NCI-H128 (cell line): ENCODE results near the gene RBM26.

ENCODE experiments used
- DNase-seq: peaks from one replicate; lab custom pipeline; 2025; ENCODE audit not compliant: unreplicated experiment; lab: John Stamatoyannopoulos, UW

Gene RBM26

DNA sequence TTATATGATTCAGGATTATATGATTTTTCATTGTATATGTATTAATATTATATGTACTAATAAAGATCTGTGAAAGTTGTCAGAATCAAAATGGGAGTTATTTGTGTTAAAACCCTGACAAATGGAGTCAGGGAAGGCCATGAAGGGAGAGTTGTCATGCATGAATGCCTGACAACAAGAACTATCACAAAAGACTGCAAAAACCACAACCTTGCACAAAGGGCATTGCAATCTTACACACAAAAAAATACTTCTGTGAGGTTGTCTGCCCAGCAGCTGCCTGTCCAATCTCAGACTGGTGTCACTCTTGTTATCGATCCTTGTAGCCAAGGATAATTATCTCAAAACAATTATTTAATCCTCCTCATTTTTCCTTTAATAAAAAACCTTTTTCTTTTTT, 21.2 kb upstream of the RBM26 start:
- DNase-seq: no peak

DNA sequence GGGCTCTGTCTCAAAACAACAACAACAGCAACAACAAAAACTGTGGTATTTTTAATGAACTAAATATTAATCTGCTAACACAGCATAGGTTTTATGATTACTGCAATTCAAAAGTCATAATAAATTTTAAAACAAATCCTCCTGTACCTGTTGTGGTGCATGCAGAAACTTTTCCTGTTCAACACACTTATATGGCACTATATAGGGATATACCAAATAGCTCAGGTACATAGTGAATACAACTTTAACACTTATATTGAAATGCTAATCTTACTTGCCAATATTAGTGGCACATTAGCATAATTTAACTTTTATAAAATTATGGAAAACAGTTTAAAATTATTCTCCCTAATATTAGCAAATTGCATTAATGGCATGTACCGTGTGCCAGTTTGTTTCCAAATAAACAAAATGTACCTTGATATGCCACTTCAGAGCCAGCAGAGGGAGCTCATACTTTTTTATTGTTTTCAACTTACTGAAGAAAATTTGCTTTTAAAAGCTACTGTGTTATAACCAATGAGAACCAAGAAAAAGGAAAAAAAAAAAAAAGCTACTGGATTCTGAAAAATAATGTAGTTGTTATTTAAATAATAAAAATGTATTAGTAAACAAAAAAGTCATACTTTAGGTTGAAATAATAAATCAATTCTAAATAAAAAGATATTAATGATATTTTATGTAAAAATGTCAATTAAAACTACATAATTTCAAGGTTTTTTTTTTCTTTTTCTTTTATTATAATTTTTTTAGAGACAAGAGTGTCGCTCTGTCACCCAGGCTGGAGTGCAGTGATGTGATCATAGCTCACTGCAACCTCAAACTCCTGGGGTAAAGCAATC, 18.0 kb upstream of the RBM26 start:
- no peak for DNase-seq

DNA sequence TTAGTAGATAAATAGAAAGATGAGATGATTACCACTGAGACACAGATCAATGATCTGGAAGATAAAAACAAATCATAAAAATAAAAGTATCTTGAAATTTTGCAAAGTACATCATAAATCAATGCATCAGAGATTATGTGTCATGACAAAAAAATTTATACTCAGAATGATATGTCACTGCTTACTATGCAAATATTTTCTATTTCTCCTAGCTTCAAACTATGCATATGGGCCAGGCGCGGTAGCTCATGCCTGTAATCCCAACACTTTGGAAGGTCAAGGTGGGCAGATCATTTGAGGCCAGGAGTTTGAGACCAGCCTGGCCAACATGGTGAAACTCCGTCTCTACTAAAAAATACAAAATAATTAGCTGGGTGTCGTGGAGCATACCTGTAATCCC, 17.3 kb upstream of the RBM26 start:
- DNase-seq: no peak

DNA sequence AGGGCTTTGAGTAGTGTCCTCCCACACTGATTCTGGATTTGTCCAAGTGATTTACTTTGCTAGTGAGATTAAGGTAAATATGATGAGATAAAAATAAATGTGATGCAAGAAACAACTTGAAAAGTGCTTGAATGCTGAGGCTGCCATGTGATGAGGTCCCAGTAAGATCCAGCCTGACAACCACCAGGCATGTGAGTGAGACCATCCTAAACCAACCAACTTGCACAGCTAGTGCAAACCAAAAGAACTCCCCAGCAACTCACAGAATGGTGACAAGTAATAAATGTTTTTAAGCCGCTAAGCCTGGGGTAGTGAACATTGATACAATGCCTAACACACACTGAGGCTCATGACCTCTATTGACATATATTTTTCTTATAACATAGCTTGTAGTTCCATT, 13.3 kb upstream of the RBM26 start:
- DNase-seq: no peak

DNA sequence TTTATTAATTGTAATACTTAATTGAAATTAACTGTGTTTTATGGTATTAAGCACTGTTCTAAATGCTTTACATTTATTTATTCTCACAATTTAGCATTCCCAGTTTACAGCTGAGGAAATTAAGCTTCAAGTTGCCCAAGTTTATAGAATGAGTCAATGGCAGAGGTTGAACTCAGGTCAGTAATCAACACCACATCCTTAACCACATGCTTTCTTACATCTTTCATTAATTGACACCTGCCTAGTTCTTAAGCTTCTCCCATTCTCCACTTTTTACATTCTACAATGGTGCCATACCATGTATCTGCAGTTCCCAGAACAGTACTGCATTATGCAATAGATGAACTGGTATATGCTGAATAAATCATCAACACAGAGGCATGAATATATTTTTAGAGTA, 11.7 kb upstream of the RBM26 start:
- DNase-seq: no peak

DNA sequence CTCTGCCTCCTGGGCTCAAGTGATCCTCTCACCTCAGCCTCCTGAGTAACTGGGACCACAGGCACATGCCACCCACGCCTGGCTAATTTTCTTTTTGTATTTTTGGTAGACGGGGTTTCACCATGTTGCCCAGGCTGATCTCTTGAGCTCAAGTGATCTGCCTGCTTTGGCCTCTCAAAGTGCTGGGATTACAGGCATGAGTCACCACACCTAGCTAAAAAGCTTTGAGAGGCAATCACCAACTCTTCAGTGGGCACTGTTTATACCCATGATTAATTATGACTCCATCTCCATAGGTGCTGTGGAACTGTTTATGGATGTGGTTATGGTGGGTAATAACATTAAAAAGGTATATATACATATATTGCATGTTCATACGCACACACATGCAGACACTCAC, 7.5 kb upstream of the RBM26 start:
- DNase-seq: no peak

DNA sequence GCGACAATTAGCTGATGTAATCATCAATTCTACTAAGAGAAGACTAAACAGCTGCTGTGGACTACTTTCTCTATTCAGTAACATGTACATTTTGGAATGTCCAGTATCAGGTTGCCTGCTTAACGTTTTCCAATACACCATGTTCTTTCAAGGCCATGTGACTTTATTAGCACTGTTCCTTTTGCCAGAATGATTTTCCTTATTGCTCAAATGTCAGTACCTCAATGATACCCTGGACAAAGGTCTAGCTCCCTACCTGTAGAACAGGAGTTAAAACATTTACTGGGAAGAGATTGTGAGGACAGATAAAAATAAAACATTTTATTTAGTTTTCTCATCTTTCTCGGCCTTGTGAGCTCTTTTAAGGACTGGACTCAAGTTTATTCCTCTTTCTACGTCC, 3.8 kb upstream of the RBM26 start:
- DNase-seq: no peak

DNA sequence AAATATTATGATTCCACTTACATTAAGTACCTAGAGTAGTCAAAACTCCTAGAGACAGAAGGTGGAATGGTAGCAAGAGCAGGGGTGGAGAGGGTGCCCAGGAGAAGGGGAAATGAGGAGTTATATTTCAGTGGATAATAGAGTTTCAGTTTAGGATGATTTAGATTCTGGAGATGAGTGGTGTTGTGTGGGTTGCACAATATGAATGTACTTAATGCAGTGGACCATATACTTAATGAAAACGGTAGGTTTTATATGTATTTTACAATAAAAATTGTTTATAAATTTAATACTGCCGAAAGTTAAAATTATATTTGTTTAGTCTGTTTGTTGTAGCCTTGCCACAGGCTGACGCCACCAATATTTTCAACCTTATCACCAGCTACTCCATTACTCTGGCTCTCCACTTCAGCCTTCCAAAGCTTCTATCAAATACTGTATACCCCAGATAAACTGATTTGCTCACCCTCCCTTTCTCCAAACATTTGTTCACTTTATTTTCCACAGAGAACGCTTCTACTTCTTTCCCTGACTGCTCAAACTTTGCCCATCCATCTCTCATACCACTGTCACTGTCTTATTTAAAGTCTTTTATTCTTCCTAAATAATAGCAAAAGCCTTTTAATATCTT, 1.4 kb upstream of the RBM26 start:
- no peak for DNase-seq

DNA sequence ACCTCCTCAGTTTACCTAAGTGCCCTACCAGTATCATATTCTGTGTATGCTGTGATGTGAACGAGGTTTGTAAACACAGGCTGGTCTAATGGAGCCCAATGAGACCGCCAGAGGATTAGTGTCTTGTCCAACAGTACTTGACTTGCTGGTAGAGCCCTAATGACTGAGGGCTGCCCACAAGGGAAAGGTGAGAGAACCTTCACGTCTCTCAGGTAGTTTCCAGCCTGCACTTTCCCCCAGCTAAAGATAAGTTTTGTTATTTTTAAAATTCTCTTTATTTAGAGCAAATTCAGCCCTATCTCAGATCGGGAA, 498 bp upstream of the RBM26 start:
- DNase-seq: peak; percentile 57

DNA sequence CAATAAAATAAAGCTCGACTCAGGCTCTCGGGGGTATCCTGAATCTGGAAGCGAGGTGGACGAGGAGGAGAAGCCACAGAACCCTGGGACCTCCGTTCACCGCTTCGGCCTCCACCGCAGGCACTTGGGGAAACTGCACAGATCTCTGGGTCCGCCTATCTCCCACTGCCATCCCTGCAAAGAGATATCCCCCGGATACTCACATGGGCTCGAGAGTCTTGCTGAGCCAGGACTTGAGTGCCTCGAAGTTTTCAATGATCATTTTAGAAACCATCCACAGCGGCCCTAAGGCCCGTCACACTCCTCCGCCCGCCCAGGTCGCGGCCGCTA, 589 bp downstream of the RBM26 start:
- no peak for DNase-seq

DNA sequence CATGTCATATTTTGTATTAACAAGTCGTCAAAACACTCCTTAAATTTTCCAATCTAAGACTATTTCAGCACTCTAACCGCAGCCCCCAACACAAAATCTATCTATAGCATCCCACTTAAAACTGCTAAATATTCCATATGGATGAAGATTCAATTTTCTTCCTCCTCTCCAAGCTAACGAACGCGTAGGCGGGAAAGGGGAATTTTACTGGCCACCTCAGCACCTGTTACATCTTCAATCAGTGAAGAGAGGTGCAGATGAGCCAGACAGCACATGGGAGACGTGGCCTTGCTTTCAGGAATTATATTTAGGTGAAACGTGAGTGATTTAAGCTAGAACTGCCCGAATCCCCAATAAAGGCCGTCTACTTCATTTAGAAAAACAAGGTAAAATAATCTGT, 1.1 kb downstream of the RBM26 start:
- DNase-seq: no peak

DNA sequence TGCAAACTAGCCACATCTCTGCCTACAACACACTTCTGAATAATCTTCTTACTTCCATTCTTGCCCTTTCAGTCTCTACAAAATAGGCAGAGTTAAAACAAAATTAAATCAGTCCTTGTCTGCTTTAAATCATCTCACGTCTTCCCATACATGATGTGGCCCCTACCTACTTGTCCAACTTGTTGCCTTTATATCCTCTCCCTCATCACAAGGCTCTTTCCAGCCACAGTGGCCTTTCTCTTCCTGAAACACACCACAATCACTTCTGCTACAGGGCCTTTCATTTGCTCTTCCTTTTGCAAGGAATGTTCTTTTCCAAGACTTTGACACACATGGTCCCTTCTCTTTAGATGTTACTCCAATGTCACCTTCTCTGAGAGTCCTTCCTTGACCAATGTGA, 1.7 kb downstream of the RBM26 start:
- no peak for DNase-seq

DNA sequence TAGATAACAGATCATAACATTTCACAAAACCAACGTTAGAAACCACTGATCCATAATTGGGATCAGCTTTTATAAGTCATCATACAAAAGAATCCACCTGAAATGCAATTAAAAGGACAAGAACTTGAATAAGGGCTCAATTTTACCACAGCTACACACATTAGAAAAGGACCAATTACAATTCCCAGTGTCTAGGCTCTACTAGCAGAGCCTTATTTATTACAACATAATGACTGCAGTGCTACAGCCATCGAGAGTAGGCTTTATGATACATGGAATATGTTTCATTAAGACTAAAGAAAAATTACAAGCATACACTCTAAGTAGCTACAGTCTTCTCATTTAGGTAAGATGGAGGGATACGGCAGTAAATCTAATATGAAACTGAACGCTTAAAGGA, 2.9 kb downstream of the RBM26 start:
- no peak for DNase-seq

DNA sequence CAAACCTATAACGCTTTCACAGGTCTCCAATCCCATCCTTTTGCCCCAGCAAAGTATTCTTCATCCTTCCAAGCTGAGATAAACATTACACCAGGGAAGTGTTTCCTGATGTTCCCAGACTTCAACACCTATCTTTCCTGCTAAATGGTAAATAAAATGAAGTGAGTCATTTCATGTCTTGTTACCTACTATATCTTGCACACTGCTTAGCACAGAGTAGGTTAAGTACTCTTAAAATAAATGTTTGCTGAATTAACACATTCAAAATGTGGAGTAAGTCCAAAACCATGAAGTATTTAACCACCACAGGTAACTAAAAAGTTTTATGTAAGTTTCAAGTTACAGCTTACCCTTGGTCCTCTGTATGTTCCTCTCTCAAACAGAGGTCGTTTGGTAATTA, 3.4 kb downstream of the RBM26 start:
- no peak for DNase-seq

DNA sequence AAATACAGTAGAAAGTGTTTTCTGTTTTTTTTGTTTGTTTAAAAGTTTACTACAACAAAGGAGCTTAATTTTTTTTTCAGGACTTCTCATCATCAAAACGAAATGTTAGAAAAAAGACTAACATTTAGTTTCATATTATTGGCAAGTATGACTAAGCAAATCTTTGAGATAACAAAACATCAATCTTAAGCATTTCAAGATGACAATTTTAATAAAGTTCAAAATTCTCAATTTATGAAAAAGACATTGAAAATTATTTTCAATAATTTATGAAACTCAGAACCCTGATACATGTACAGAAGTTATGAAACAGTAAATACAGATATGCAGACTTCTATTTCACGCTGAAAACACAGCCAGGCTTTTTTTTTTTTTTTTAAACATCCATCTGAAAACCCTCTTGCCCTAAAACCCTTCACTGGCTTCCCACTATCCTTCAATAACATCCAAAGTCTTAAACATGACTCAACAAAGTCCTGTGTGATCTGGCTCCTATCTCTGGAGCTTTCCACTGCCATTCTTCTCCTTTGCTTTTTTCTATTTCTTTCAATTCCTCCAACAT, 3.9 kb downstream of the RBM26 start:
- DNase-seq: no peak

DNA sequence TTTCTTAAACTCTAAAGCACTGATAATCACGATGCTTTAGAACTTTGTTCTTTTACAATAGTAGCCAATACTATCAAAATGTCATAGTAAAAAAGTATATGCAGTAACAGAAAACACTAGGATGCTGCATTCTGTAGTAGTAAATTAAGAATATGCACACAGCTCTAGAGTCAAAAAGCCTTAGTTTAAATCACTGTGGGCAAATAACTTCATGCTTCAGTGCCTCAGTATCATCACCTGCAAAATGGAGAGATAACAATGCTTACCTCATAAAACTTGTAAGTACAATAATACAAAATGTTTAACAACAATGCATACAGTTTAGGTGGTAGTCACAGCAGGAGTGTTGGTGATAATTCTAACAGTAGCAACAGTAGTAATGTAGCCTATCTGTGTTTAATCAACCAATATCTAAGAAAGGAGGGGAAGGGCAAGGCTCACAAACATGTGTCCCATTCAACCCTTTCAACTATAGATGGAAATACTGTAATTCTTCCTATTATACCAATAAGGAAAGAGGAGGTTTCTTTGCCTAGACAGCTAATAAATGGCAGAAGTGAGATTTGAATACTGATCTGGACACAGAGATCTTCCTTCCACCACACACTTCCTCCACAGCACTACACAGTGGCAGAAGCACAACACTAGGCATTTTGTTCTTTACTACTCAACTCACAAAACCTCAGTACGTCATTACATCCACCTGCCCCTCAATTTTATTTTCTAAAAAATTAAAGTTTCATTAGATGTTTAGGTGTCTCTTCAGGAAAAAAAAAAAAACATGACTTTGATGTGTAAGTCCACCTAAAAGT, 4.6 kb downstream of the RBM26 start:
- no peak for DNase-seq

DNA sequence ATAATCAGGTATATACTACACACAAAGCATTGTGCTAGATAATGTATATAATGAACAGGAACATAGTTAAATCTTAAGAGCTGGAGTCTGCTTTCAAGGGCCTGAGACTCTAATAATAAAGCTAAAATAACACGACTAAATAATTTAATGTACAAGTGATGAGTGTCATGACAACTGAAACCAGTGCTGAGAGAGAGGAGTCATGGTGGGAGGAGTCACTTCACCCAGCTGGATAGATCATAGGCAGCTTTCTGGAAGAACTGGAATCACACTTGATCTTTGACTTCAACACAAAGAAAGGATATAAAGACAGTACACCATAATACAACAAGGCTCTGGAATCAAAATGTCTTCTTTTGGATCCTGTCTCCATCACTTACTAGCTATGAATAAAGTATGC, 7.1 kb downstream of the RBM26 start:
- no peak for DNase-seq

DNA sequence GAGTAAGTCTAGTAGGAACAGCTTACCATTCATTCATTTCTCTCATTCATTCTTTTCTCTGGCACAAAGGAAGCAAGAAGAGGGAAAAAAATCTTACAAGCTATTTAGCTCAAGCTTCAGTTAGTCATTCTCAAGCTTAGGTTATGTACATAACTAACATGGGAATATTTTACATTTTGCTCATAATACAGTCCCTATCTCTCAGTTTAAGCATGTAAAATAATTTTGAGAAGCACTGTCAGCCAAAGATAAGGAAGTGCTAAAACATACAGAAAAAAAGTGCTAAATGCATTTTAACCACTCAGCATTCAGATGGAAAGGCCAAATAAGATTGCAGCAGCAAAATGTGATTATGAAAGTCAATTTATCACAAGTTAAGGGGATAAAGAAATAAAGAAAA, 7.9 kb downstream of the RBM26 start:
- DNase-seq: no peak

DNA sequence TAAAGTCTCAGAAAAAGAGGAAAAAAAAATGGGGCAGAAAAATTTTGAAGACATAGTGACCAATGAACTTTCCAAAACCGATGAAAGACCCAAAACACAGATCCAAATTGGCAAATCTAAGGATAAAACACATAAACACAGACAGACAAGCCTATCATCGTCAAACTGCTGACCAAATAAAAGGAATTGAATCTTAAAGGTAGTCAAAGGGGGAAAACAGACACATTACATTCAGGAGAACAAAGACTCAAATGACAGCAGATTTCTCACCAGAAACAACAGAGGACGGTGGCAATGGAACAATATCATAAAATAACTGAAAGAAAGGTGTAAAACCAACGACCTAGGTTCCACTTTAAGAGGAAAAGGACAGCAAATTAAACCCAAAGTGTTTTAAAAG, 10.2 kb downstream of the RBM26 start:
- no peak for DNase-seq

DNA sequence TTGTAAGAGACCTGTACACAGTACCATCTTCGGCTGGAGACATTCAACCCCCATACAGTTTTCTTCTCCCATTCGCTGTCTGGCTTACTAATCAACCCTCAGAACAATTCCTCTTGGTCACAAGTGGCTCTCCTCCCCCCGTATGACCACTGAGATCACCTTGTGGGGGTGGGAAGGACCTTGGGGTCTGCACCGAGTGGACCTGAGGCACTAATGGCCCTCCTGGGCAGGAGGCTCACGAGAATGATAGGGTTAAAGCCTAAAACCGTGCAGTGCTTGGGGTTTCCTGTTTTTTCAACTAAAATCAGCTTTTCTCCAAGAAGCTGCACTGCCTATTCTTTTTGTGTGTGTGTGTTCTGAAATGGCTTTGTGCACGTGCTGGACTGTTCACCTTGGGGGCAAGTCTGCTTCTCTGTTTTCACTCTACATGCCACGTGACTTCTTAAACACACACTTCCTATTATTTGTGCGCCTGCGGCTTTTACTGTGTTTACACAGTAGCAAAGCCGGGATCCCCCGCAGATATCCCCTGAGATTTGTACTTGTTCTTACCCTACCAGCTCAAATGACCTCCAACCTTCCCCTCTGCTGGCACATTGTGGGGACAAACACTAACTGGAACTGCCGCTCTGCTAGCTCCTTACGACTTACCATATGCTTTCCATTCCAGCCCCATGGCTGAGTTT, 12.3 kb downstream of the RBM26 start:
- peak; percentile 42 for DNase-seq

DNA sequence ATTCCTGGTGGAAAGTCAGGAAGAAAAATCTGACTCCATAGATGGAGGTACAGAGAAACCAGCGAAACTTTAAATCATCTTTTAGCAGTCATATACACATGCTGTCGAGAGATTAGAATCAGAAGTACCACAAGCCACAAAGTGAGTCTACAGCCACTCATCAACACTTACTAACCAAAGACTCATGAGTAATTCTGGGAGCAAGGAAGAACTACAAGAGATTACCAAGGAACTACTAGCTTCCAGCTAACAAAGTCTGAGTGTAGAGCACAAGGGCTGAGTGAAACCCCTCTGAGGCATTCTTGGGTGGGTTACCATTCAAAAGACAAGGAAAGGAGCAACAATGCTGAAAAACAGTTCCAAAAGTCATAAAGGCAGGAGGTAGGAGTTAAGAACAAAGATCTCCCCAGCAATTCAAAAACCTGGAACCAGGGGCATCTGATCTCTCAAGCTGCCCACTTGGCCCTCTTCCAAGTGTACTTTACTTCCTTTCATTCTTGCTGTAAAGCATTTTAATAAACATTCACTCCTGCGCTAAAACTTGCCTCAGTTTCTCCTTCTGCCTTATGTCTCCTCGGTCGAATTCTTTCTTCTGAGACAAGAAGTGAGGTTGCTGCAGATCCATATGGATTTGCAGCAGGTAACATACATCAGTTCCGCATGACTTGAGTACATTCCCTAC, 13.0 kb downstream of the RBM26 start:
- DNase-seq: no peak
